Smooth muscle cell (in vitro differentiated cells): ENCODE measurements around the gene ALOX12B. TPM values are rescaled to one million over a fixed set of nuclear protein-coding genes. Genes with fewer than 3 reads are reported as not detected.

Source experiments
- DNase-seq: peaks from one replicate; lab custom pipeline; 2025; ENCODE audit not compliant: unreplicated experiment; lab: John Stamatoyannopoulos, UW
- H2AFZ ChIP-seq: fragments of 200-600 bp; sonication (generic); 2 replicates; pipeline ENCODE4 v1.6.0; 2016; ENCODE audit warnings: antibody characterized with exemption, low read depth, mild to moderate bottlenecking
- H3F3A ChIP-seq: fragments of 200-600 bp; sonication (generic); 2 replicates; pipeline ENCODE4 v1.6.0; 2017; ENCODE audit warnings: antibody characterized with exemption, low read depth
- H3K27ac ChIP-seq: fragments of 200-600 bp; sonication (generic); 2 replicates; pipeline ENCODE4 v1.5.1; 2016; ENCODE audit warnings: low read depth, mild to moderate bottlenecking
- H3K27me3 ChIP-seq: fragments of 200-600 bp; sonication (generic); 2 replicates; pipeline ENCODE4 v1.6.1; 2016; ENCODE audit warnings: low read depth, mild to moderate bottlenecking
- H3K36me3 ChIP-seq: fragments of 200-600 bp; sonication (generic); 2 replicates; pipeline ENCODE4 v1.5.1; 2016; ENCODE audit warnings: low read depth
- H3K4me1 ChIP-seq: fragments of 200-600 bp; sonication (generic); 2 replicates; pipeline ENCODE4 v1.5.1; 2016; ENCODE audit warnings: low read depth
- H3K4me2 ChIP-seq: fragments of 200-600 bp; sonication (generic); 2 replicates; pipeline ENCODE4 v1.6.0; 2016; ENCODE audit warnings: mild to moderate bottlenecking
- H3K4me3 ChIP-seq: fragments of 200-600 bp; sonication (generic); 2 replicates; pipeline ENCODE4 v1.5.1; 2016; ENCODE audit warnings: mild to moderate bottlenecking
- H3K79me2 ChIP-seq: fragments of 200-600 bp; sonication (generic); 2 replicates; pipeline ENCODE4 v1.6.0; 2016; ENCODE audit warnings: low read depth, mild to moderate bottlenecking
- H3K9ac ChIP-seq: fragments of 200-600 bp; sonication (generic); 2 replicates; pipeline ENCODE4 v1.6.0; 2016; ENCODE audit warnings: low read depth
- H3K9me3 ChIP-seq: fragments of 200-600 bp; sonication (generic); replicated peaks from 2 replicates; pipeline ENCODE4 v1.5.1; 2016; ENCODE audit warnings: low read depth
- H4K20me1 ChIP-seq: fragments of 200-600 bp; sonication (generic); 2 replicates; pipeline ENCODE4 v1.6.0; 2016; ENCODE audit warnings: low read depth
- WGBS: methylation state at CpG from one replicate; pipeline ENCODE4 v1.1.7; 2016; ENCODE audit warnings: low lambda C conversion rate; 5-methylcytosine and 5-hydroxymethylcytosine counted together
- polyA plus RNA-seq: library from polyadenylated mRNA; unstranded; fragments of >200 nt; fragmentation: Nextera tagmentation; extraction: Ambion mirVana; gene quantifications from 2 replicates; pipeline ENCODE4 v1.2.1, GENCODE V29; 2016
- total RNA-seq: library from RNA; depleted of rRNA; stranded (reverse); fragments of >200 nt; gene quantifications from 2 replicates; pipeline ENCODE4 v1.2.3, GENCODE V29; 2014
- TF ChIP-seq, protein P1 (sequence below): fragments of 200-600 bp; sonication (generic); IDR thresholded peaks from 2 replicates; pipeline ENCODE4 v1.5.1; 2017; ENCODE audit warnings: borderline replicate concordance, mild to moderate bottlenecking, antibody characterized with exemption; ENCODE audit not compliant: insufficient read depth, poor library complexity, severe bottlenecking

ALOX12B gene
- total and polyA plus RNA-seq, 2 experiments from 2014 or later: 3.0 to 4.9 TPM

DNA sequence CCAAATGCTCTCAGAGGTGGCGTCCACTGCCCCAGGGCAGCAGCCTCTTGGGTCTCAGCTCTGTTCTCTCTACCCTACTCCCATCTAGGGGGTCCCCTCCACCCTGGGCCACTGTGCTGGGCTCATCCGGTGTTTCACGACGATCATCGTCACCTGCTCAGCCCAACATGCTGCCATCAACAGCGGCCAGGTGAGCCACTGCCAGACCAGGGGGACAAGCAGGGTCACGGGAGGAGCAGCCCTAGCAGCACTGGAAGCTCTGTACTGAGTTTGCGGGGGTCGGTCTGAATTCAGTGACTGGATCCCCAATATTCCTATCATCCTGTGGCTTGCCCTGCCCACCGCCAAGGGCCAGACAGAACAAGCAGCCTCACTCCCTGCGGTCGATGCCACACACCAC, 16.0 kb downstream of the ALOX12B start:
- Histone ChIP-seq H3K27me3 (peaks cover 97% of the 10 kb centered on the region), H3K36me3 (no peaks in the 10 kb centered on the region), H4K20me1 (no peaks in the 10 kb centered on the region), H3F3A (no peaks in the 10 kb centered on the region), H2AFZ (no peak overlapping the region), H3K9me3 (no peaks in the 10 kb centered on the region), H3K79me2 (no peaks in the 10 kb centered on the region), H3K27ac (no peak overlapping the region), H3K4me2 (no peak overlapping the region), H3K4me3 (no peak overlapping the region), H3K9ac (no peak overlapping the region), H3K4me1 (peaks cover 10% of the 10 kb centered on the region)
- DNase-seq: no peak
- TF ChIP-seq, protein P1, sequence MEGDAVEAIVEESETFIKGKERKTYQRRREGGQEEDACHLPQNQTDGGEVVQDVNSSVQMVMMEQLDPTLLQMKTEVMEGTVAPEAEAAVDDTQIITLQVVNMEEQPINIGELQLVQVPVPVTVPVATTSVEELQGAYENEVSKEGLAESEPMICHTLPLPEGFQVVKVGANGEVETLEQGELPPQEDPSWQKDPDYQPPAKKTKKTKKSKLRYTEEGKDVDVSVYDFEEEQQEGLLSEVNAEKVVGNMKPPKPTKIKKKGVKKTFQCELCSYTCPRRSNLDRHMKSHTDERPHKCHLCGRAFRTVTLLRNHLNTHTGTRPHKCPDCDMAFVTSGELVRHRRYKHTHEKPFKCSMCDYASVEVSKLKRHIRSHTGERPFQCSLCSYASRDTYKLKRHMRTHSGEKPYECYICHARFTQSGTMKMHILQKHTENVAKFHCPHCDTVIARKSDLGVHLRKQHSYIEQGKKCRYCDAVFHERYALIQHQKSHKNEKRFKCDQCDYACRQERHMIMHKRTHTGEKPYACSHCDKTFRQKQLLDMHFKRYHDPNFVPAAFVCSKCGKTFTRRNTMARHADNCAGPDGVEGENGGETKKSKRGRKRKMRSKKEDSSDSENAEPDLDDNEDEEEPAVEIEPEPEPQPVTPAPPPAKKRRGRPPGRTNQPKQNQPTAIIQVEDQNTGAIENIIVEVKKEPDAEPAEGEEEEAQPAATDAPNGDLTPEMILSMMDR: no peak
- 83% methylated on average over 12 of the region's 12 CpGs for WGBS

DNA sequence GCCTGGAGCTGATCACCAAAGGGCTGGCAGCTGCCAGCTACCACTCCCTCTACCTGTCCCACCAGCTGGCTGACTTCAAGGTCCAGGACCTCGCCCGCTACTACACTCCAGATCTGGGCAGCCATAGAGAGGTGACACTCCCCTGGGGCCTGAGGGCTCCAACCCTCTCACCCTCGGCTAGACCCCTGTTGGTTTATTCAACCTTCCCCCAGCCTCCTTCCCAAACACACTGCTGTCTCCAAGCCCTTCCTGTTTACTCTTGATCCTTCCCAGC, 18.0 kb downstream of the ALOX12B start:
- H3K36me3 ChIP-seq: no peaks in the 10 kb centered on the region
- H3K79me2 ChIP-seq: no peaks in the 10 kb centered on the region
- H3F3A ChIP-seq: no peaks in the 10 kb centered on the region
- no peak overlapping the region for H3K27ac ChIP-seq
- no peaks in the 10 kb centered on the region for H3K9me3 ChIP-seq
- H3K9ac ChIP-seq: no peak overlapping the region
- no peak overlapping the region for H3K4me3 ChIP-seq
- H3K4me2 ChIP-seq: no peak overlapping the region
- H2AFZ ChIP-seq: no peak overlapping the region
- no peak for DNase-seq
- H3K27me3 ChIP-seq: peaks cover 94% of the 10 kb centered on the region
- H4K20me1 ChIP-seq: no peaks in the 10 kb centered on the region
- WGBS: 80% methylated on average over 3 of the region's 3 CpGs
- peaks cover 10% of the 10 kb centered on the region for H3K4me1 ChIP-seq
- TF ChIP-seq, protein P1: no peak

DNA sequence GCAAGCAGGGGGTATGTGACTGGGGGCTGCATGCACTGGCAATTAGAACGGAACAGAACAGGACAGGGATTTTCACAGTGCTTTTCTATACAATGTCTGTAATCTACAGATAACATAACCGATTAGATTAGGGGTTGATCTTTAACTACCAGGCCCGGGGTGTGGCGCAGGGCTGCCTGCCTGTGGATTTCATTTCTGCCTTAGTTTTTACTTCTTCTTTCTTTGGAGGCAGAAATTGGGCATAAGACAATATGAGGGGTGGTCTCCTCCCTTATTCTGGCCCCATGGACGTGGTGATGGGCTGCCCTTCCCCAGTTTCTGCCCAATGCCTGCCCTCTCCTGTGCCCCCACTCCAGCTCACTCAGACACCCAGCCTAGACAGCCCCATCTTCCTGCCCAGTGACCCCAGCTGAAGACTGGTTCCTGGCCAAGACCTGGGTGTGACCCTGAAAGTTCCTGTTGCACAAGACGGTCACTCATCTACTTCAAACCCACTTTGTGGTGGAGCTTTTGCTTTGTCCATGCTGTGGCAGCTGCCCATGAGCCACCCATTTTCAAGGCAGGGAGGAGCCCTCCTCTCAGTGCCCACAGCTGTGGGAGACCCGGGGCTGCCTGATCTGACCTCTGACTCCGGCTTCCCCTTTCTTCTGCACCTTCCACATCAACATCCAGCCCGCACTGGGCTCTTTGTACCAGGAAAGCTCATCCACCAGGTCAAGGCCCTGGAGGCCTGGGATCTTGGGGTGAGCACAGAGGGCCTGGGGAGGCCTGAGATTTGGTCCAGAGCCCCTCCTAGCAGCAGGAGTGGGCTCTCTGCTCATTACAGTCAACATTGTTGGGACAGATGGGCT, 18.6 kb downstream of the ALOX12B start:
- DNase-seq: no peak
- Histone ChIP-seq H3K79me2 (no peaks in the 10 kb centered on the region), H3F3A (no peaks in the 10 kb centered on the region), H3K4me2 (no peak overlapping the region), H3K4me1 (peaks cover 10% of the 10 kb centered on the region), H3K27ac (no peak overlapping the region), H3K4me3 (no peak overlapping the region), H3K9me3 (no peaks in the 10 kb centered on the region), H3K9ac (no peak overlapping the region), H4K20me1 (no peaks in the 10 kb centered on the region), H2AFZ (no peak overlapping the region), H3K36me3 (no peaks in the 10 kb centered on the region), H3K27me3 (peaks cover 94% of the 10 kb centered on the region)
- TF ChIP-seq, protein P1: no peak
- 79% methylated on average over 9 of the region's 9 CpGs for WGBS

DNA sequence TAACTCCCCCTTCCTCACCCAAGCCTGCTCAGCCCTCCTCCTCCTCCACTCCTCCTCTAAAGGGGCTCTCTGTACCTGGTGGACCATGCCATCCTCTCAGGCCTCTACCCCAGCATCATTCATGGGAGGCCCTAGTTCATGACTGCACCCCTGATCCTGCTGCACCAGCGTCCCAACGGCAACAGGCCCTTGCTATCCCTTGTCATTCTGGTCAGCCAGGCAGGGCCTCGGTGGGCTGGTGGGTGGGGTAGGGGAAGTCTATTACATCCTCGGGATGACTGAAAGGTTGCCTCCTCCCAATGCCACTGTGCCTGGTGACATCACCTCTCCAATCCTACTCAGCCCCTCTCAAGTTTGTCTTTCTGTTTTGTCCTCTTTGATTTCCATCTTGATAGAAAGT, 19.7 kb downstream of the ALOX12B start:
- H3F3A ChIP-seq: no peaks in the 10 kb centered on the region
- peaks cover 92% of the 10 kb centered on the region for H3K27me3 ChIP-seq
- H3K9ac ChIP-seq: no peak overlapping the region
- H3K79me2 ChIP-seq: no peaks in the 10 kb centered on the region
- TF ChIP-seq, protein P1: no peak
- H4K20me1 ChIP-seq: no peaks in the 10 kb centered on the region
- no peak for DNase-seq
- H3K4me3 ChIP-seq: no peak overlapping the region
- no peak overlapping the region for H2AFZ ChIP-seq
- H3K9me3 ChIP-seq: no peaks in the 10 kb centered on the region
- H3K4me2 ChIP-seq: no peak overlapping the region
- H3K36me3 ChIP-seq: no peaks in the 10 kb centered on the region
- peaks cover 9% of the 10 kb centered on the region for H3K4me1 ChIP-seq
- 74% methylated on average over 4 of the region's 4 CpGs for WGBS
- H3K27ac ChIP-seq: no peak overlapping the region
